B cell (primary cell): ENCODE results near the gene TMEM14B. TPM values are rescaled to one million over a fixed set of nuclear protein-coding genes. Genes with fewer than 3 reads are reported as not detected.

Source experiments
- ATAC-seq: fragments of 200-7000 bp; cut with Tn5 transposase; one replicate; pipeline ENCODE4 v1.10.0; 2021; ENCODE audit warnings: low read depth, mild to moderate bottlenecking, moderate number of reproducible peaks, moderate library complexity
- CTCF ChIA-PET: fragments of 350-600 bp; sonication (Branson Sonifier 250); formaldehyde crosslinking; loops from one replicate; lab custom pipeline; 2021; ENCODE audit warnings: antibody characterized with exemption, inconsistent platforms; lab: Charles Lee
- POLR2A ChIA-PET: fragments of 350-600 bp; sonication (Branson Sonifier 250); formaldehyde crosslinking; loops from one replicate; lab custom pipeline; 2021; ENCODE audit warnings: antibody characterized with exemption; lab: Charles Lee
- DNase-seq: peaks from one replicate; pipeline ENCODE4 v3.0.0; 2013
- H2AFZ ChIP-seq: 2 replicates; pipeline ENCODE4 v1.6.1; 2012; ENCODE audit warnings: mild to moderate bottlenecking, low read depth, low read length; ENCODE audit not compliant: insufficient read depth, poor library complexity, severe bottlenecking
- H3K27ac ChIP-seq, 2 donors: 1 replicate in 1 of 2; 2 replicates in 1 of 2; pipeline ENCODE4 v1.5.1; 2012 to 2013; ENCODE audit warnings: low read length in 2 of 2, mild to moderate bottlenecking in 2 of 2, moderate library complexity in 1 of 2
- H3K27me3 ChIP-seq, 4 experiments: fragments of 200-600 bp in 1 of 4; sonication (generic) in 1 of 4; replicated peaks in 1 of 4; 1 replicate in 2 of 4; 2 replicates in 2 of 4; pipeline versions ENCODE4 v1.6.1 to v1.7.0; 2013 to 2016; ENCODE audit warnings: low read length in 3 of 4, mild to moderate bottlenecking in 2 of 4, mixed read lengths in 1 of 4, moderate library complexity in 1 of 4; ENCODE audit not compliant: insufficient read depth in 4 of 4, control insufficient read depth in 3 of 4; ENCODE audit errors: control extremely low read depth in 1 of 4
- H3K36me3 ChIP-seq, 2 experiments: replicated peaks in 1 of 2; 1 replicate in 1 of 2; 2 replicates in 1 of 2; pipeline versions ENCODE4 v1.6.1 to v1.7.1; 2013; ENCODE audit warnings: low read length in 1 of 2; ENCODE audit not compliant: insufficient read depth in 2 of 2, control insufficient read depth in 1 of 2; ENCODE audit errors: control extremely low read depth in 1 of 2, extremely low read depth in 1 of 2
- H3K4me1 ChIP-seq, 2 donors: fragments of 200-600 bp in 1 of 2; sonication (generic) in 1 of 2; 1 replicate in 1 of 2; 2 replicates in 1 of 2; pipeline versions ENCODE4 v1.5.1 to v1.6.1; 2013 to 2017; ENCODE audit warnings: low read length in 2 of 2; ENCODE audit not compliant: control insufficient read depth in 2 of 2, insufficient read depth in 2 of 2
- H3K4me2 ChIP-seq: replicated peaks from 2 replicates; pipeline ENCODE3; 2012; ENCODE audit warnings: mild to moderate bottlenecking, low read depth, low read length; ENCODE audit not compliant: poor library complexity, severe bottlenecking
- H3K4me3 ChIP-seq, 5 experiments: fragments of 200-600 bp in 1 of 5; sonication (generic) in 1 of 5; 1 replicate in 3 of 5; 2 replicates in 2 of 5; pipeline versions ENCODE4 v1.5.1 to v1.7.0; 2011 to 2016; ENCODE audit warnings: low read length in 4 of 5, mild to moderate bottlenecking in 4 of 5, low read depth in 2 of 5, control low read depth in 1 of 5, moderate library complexity in 1 of 5; ENCODE audit not compliant: insufficient read depth in 1 of 5; ENCODE audit errors: control extremely low read depth in 1 of 5, extremely low read depth in 1 of 5
- H3K79me2 ChIP-seq: fragments of 200-600 bp; sonication (generic); one replicate; pipeline ENCODE4 v1.6.0; 2016; ENCODE audit warnings: low read length; ENCODE audit not compliant: control insufficient read depth, insufficient read depth
- H3K9ac ChIP-seq: fragments of 200-600 bp; sonication (generic); 2 replicates; pipeline ENCODE4 v1.6.1; 2017; ENCODE audit warnings: mild to moderate bottlenecking, low read length, moderate library complexity
- H3K9me3 ChIP-seq, 3 donors: one replicate each; pipeline versions ENCODE4 v1.6.1 to v1.7.1; 2013; ENCODE audit warnings: low read length in 2 of 3; ENCODE audit not compliant: control insufficient read depth in 2 of 3, insufficient read depth in 1 of 3; ENCODE audit errors: control extremely low read depth in 1 of 3
- H4K20me1 ChIP-seq: 2 replicates; pipeline ENCODE4 v1.6.0; 2012; ENCODE audit warnings: mild to moderate bottlenecking, low read length; ENCODE audit not compliant: insufficient read depth, control insufficient read depth, poor library complexity, severe bottlenecking
- H3K27ac Mint-ChIP-seq: one replicate; pipeline ENCODE4 v1.8.0; 2021; ENCODE audit warnings: mixed read lengths
- H3K27me3 Mint-ChIP-seq: one replicate; pipeline ENCODE4 v1.8.0; 2021; ENCODE audit warnings: mixed read lengths
- H3K4me1 Mint-ChIP-seq: one replicate; pipeline ENCODE4 v1.8.0; 2021; ENCODE audit warnings: mixed read lengths
- H3K4me3 Mint-ChIP-seq: one replicate; pipeline ENCODE4 v1.8.0; 2021; ENCODE audit warnings: mixed read lengths
- H3K9me3 Mint-ChIP-seq: one replicate; pipeline ENCODE4 v1.8.0; 2022; ENCODE audit warnings: mixed read lengths; ENCODE audit not compliant: insufficient read depth
- EZH2 ChIP-seq: IDR thresholded peaks from 2 replicates; pipeline ENCODE4 v1.6.1; 2012; ENCODE audit warnings: borderline replicate concordance, low read depth, mild to moderate bottlenecking, moderate library complexity, low read length; ENCODE audit not compliant: insufficient read depth, poor library complexity, severe bottlenecking
- WGBS: methylation state at CpG from one replicate; pipeline ENCODE4 v1.1.5; 2013; ENCODE audit warnings: missing lambda C conversion rate; ENCODE audit not compliant: insufficient coverage; 5-methylcytosine and 5-hydroxymethylcytosine counted together
- intact Hi-C: fragments of 100-400 bp; cut with micrococcal nuclease; formaldehyde crosslinking; loops from one replicate; pipeline ENCODE4 v1.10.0; 2022
- polyA plus RNA-seq: library from polyadenylated mRNA; depleted of rRNA; stranded (reverse); fragments of >200 nt; gene quantifications from 2 replicates; pipeline ENCODE4 v1.2.3, GENCODE V29; 2012
- total RNA-seq, 2 donors: library from RNA; stranded (reverse); fragments of 120-200 nt in 1 of 2; gene quantifications; 1 replicate in 1 of 2; 2 replicates in 1 of 2; pipeline versions ENCODE4 v1.2.3 to v1.2.4, GENCODE V29; 2013 to 2022
- TF ChIP-seq, protein P1 (sequence below): fragments of 200-600 bp; IDR thresholded peaks from one replicate; pipeline ENCODE4 v1.8.0; 2022; ENCODE audit warnings: antibody characterized with exemption, mild to moderate bottlenecking

TMEM14B gene
- total and polyA plus RNA-seq, 2 donors (not counting 1 experiment from before 2014, with no cell fraction given) = 40.8 to 58.5 TPM

DNA sequence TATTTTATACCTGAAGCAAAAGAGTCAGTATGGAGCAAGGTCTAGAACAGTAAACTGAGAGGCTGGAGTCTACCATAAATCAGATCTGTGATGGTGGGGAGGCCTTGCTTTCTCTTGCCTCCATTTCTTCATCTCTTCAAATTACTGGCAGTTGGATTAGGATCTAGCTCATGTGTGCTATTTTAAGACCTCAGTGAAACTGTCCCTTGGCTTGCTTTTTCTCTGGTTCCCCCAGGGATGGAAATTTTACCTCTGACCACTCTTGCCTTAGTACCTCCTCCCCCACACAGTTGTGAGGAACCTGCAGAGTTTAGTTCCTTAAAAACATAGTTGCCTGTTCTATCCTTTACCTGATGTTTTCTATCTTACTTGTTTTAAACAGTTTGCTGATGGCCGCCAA, 8.5 kb downstream of the TMEM14B start:
- intact Hi-C loops = no loop called here
- H3K27ac ChIP-seq = no peak overlapping the region
- H3K4me1 Mint-ChIP-seq = peaks cover 4% of the 10 kb centered on the region
- no peak overlapping the region for H2AFZ ChIP-seq
- peaks cover 34% of the 10 kb centered on the region for H4K20me1 ChIP-seq
- no peak overlapping the region for H3K4me2 ChIP-seq
- no peak overlapping the region for H3K9ac ChIP-seq
- peaks cover 6 to 57% of the 10 kb centered on the region in 2 experiments for H3K36me3 ChIP-seq
- no peaks in the 10 kb centered on the region for H3K27me3 ChIP-seq
- POLR2A ChIA-PET = no interaction called here
- ATAC-seq (no peak), DNase-seq (no peak)
- no peaks in the 10 kb centered on the region for H3K9me3 ChIP-seq
- no peak overlapping the region for H3K4me3 ChIP-seq
- H3K79me2 ChIP-seq = peaks cover 31% of the 10 kb centered on the region
- WGBS = no CpG with 5 or more reads among the region's 1 CpG
- H3K27ac Mint-ChIP-seq = no peak overlapping the region
- H3K27me3 Mint-ChIP-seq = no peaks in the 10 kb centered on the region
- CTCF ChIA-PET = interaction anchor here (2.2 kb wide), 1 partner anchor 8 kb away, joined by 5 read pairs; the partner anchor contains the start of gene TMEM14B
- TF ChIP-seq, protein P1, sequence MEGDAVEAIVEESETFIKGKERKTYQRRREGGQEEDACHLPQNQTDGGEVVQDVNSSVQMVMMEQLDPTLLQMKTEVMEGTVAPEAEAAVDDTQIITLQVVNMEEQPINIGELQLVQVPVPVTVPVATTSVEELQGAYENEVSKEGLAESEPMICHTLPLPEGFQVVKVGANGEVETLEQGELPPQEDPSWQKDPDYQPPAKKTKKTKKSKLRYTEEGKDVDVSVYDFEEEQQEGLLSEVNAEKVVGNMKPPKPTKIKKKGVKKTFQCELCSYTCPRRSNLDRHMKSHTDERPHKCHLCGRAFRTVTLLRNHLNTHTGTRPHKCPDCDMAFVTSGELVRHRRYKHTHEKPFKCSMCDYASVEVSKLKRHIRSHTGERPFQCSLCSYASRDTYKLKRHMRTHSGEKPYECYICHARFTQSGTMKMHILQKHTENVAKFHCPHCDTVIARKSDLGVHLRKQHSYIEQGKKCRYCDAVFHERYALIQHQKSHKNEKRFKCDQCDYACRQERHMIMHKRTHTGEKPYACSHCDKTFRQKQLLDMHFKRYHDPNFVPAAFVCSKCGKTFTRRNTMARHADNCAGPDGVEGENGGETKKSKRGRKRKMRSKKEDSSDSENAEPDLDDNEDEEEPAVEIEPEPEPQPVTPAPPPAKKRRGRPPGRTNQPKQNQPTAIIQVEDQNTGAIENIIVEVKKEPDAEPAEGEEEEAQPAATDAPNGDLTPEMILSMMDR = no peak
- TF ChIP-seq EZH2 = no peak
- no peak overlapping the region for H3K4me3 Mint-ChIP-seq
- no peaks in the 10 kb centered on the region for H3K9me3 Mint-ChIP-seq
- H3K4me1 ChIP-seq = no peaks in the 10 kb centered on the region

- H3K79me2 ChIP-seq = peaks cover 7% of the 10 kb centered on the region
- CTCF ChIA-PET = interaction anchor here (0.6 to 2.8 kb wide), 8 partner anchors 12 to 281 kb away, joined by 3 to 17 read pairs (median 4); no protein-coding TSS in a partner anchor
- POLR2A ChIA-PET = interaction anchor here (0.7 kb wide), 1 partner anchor 334 kb away, joined by 6 read pairs; the partner anchor contains the start of gene SMIM13
- DNase-seq = peak; percentile 36
- H3K4me2 ChIP-seq = no peak overlapping the region
- peaks cover 2 to 34% of the 10 kb centered on the region in 2 experiments for H3K36me3 ChIP-seq
- H3K4me3 Mint-ChIP-seq = no peak overlapping the region
- H3K4me1 ChIP-seq = no peaks in the 10 kb centered on the region
- H3K9me3 ChIP-seq = no peaks in the 10 kb centered on the region
- WGBS = 70% methylated on average over 2 of the region's 3 CpGs
- H3K9ac ChIP-seq = no peak overlapping the region
- H3K27me3 Mint-ChIP-seq = no peaks in the 10 kb centered on the region
- H4K20me1 ChIP-seq = peaks cover 7% of the 10 kb centered on the region
- TF ChIP-seq, protein P1 = peak; percentile 63
- no peak for TF ChIP-seq EZH2
- no peak overlapping the region for H3K27ac ChIP-seq
- H3K4me3 ChIP-seq = no peak overlapping the region
- no peaks in the 10 kb centered on the region for H3K9me3 Mint-ChIP-seq
- peaks cover 2% of the 10 kb centered on the region for H3K4me1 Mint-ChIP-seq
- intact Hi-C loops = loop anchor here (1.0 kb wide), 1 partner anchor 249 kb away; no protein-coding TSS in a partner anchor
- peak; percentile 28 for ATAC-seq
- no peak overlapping the region for H2AFZ ChIP-seq
- no peaks in the 10 kb centered on the region for H3K27me3 ChIP-seq
- H3K27ac Mint-ChIP-seq = no peak overlapping the region
Observed at GRCh38 chr6:10759312-10759839, 11.8 kb downstream of the TMEM14B start.
